DOHH2 (cell line): Measurements from ENCODE around the gene GDF10.

Experiments used
- H3F3A ChIP-seq: fragments of 200-600 bp; sonication (generic), shearing (Covaris generic); 2 replicates; pipeline ENCODE4 v1.6.0; 2016; ENCODE audit warnings: antibody characterized with exemption, mild to moderate bottlenecking; ENCODE audit not compliant: control insufficient read depth, insufficient read depth
- H3K27ac ChIP-seq: fragments of 200-600 bp; sonication (generic); 2 replicates; pipeline ENCODE4 v1.5.1; 2014; ENCODE audit warnings: low read depth, mild to moderate bottlenecking, low read length, moderate library complexity
- H3K27me3 ChIP-seq: fragments of 200-600 bp; sonication (generic); 2 replicates; pipeline ENCODE4 v1.6.1; 2014; ENCODE audit warnings: mild to moderate bottlenecking, low read length, mixed read lengths; ENCODE audit not compliant: control insufficient read depth
- H3K36me3 ChIP-seq: fragments of 200-600 bp; sonication (generic); 2 replicates; pipeline ENCODE4 v1.6.1; 2014; ENCODE audit warnings: mild to moderate bottlenecking, low read length, moderate library complexity, mixed read lengths; ENCODE audit not compliant: control insufficient read depth
- H3K4me1 ChIP-seq: fragments of 200-600 bp; sonication (generic); 2 replicates; pipeline ENCODE4 v1.6.1; 2014; ENCODE audit warnings: mild to moderate bottlenecking, low read length, mixed read lengths; ENCODE audit not compliant: control insufficient read depth
- H3K4me2 ChIP-seq: fragments of 200-600 bp; sonication (generic); 2 replicates; pipeline ENCODE4 v1.6.0; 2014; ENCODE audit warnings: mild to moderate bottlenecking, low read length, moderate library complexity
- H3K4me3 ChIP-seq: fragments of 200-600 bp; sonication (generic); 2 replicates; pipeline ENCODE4 v1.5.1; 2014; ENCODE audit warnings: mild to moderate bottlenecking, low read length, mixed read lengths
- H3K79me2 ChIP-seq: fragments of 200-600 bp; sonication (generic); 2 replicates; pipeline ENCODE4 v1.6.1; 2014; ENCODE audit warnings: mild to moderate bottlenecking, low read length, mixed read lengths; ENCODE audit not compliant: control insufficient read depth
- H3K9me2 ChIP-seq: fragments of 200-600 bp; sonication (generic); replicated peaks from 2 replicates; pipeline ENCODE4 v1.6.1; 2014; ENCODE audit warnings: mild to moderate bottlenecking, low read length, mixed read lengths; ENCODE audit not compliant: control insufficient read depth
- H3K9me3 ChIP-seq: fragments of 200-600 bp; sonication (generic); 2 replicates; pipeline ENCODE4 v1.6.1; 2014; ENCODE audit warnings: antibody characterized with exemption, low read length, mixed read lengths; ENCODE audit not compliant: control insufficient read depth, insufficient read depth
- H4K20me1 ChIP-seq: fragments of 200-600 bp; sonication (generic); 2 replicates; pipeline ENCODE4 v1.6.0; 2014; ENCODE audit warnings: low read depth, mild to moderate bottlenecking, antibody characterized with exemption, low read length, moderate library complexity; ENCODE audit not compliant: control insufficient read depth, insufficient read depth
- EZH2phosphoT487 ChIP-seq: fragments of 200-600 bp; sonication (generic); IDR thresholded peaks from 2 replicates; pipeline ENCODE4 v1.6.1; 2017; ENCODE audit warnings: borderline replicate concordance, mild to moderate bottlenecking, antibody characterized with exemption, low read length, moderate library complexity, mixed read lengths
- TF ChIP-seq, protein P1 (sequence below): fragments of 200-600 bp; sonication (generic); IDR thresholded peaks from one replicate; pipeline ENCODE4 v1.5.1; 2014; ENCODE audit warnings: antibody characterized with exemption, mild to moderate bottlenecking, low read depth, low read length; ENCODE audit not compliant: poor library complexity, severe bottlenecking

Gene GDF10

DNA sequence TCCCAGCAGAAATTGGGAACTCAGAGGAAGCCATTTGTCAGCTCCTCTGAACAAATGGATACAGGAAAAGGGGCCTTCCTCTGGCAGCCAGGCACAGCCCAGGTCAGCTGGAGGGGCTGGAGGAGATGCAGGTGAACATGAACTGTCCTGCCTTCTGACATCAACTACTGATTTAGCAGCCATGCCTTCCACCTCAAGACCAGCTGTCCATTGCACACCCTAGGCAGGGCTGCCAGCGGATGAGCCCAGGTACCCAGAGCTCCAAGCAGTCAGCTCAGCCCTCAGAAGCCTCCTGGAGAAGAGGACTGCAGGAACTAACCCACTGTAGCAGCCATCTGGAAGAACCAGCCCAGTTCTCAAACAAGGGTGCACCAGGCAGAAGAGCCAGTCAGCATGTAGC lies 44.1 kb upstream of the GDF10 start:
- H3K9me2 ChIP-seq, result no peaks in the 10 kb centered on the region
- peaks cover 7% of the 10 kb centered on the region for H3K4me1 ChIP-seq
- H3K9me3 ChIP-seq, result no peaks in the 10 kb centered on the region
- H4K20me1 ChIP-seq, result no peaks in the 10 kb centered on the region
- TF ChIP-seq, protein P1, sequence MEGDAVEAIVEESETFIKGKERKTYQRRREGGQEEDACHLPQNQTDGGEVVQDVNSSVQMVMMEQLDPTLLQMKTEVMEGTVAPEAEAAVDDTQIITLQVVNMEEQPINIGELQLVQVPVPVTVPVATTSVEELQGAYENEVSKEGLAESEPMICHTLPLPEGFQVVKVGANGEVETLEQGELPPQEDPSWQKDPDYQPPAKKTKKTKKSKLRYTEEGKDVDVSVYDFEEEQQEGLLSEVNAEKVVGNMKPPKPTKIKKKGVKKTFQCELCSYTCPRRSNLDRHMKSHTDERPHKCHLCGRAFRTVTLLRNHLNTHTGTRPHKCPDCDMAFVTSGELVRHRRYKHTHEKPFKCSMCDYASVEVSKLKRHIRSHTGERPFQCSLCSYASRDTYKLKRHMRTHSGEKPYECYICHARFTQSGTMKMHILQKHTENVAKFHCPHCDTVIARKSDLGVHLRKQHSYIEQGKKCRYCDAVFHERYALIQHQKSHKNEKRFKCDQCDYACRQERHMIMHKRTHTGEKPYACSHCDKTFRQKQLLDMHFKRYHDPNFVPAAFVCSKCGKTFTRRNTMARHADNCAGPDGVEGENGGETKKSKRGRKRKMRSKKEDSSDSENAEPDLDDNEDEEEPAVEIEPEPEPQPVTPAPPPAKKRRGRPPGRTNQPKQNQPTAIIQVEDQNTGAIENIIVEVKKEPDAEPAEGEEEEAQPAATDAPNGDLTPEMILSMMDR, result no peak
- TF ChIP-seq EZH2phosphoT487, result no peak
- no peaks in the 10 kb centered on the region for H3F3A ChIP-seq
- no peaks in the 10 kb centered on the region for H3K27me3 ChIP-seq
- H3K27ac ChIP-seq, result no peak overlapping the region
- no peak overlapping the region for H3K4me2 ChIP-seq
- no peaks in the 10 kb centered on the region for H3K36me3 ChIP-seq
- no peak overlapping the region for H3K4me3 ChIP-seq
- H3K79me2 ChIP-seq, result no peaks in the 10 kb centered on the region

DNA sequence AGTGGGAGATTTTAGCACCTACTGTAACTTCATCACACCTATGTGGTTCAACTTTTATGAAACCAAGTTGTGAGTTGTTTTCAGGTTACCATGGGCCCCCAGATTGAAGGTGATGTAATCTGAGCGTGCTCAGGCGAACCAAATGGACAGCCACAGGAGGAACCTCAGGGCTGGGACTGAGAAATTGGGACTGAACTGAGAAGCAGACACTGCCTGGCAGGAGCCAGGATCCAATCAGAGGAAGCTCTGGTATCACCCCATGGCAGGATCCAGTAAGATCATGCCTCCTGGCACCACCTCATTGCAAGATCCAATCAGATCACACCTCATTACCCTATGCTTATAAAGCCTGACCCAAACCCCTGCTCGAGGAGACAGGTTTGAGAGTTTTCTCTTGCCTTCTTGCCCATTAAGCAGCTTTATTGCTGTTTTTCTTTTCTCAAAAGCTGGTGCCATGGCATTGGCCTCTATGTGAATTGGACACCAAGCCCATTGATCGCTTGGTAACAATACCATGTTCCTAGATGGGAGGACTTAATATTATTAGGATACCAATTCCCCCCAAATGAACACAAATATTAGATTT lies 43.2 kb upstream of the GDF10 start:
- H4K20me1 ChIP-seq, result no peaks in the 10 kb centered on the region
- no peaks in the 10 kb centered on the region for H3K79me2 ChIP-seq
- no peak overlapping the region for H3K27ac ChIP-seq
- no peaks in the 10 kb centered on the region for H3K9me3 ChIP-seq
- H3K4me3 ChIP-seq, result no peak overlapping the region
- no peak overlapping the region for H3K4me2 ChIP-seq
- no peaks in the 10 kb centered on the region for H3F3A ChIP-seq
- no peaks in the 10 kb centered on the region for H3K36me3 ChIP-seq
- TF ChIP-seq EZH2phosphoT487, result no peak
- TF ChIP-seq, protein P1, result no peak
- H3K9me2 ChIP-seq, result no peaks in the 10 kb centered on the region
- peaks cover 17% of the 10 kb centered on the region for H3K4me1 ChIP-seq
- no peaks in the 10 kb centered on the region for H3K27me3 ChIP-seq

DNA sequence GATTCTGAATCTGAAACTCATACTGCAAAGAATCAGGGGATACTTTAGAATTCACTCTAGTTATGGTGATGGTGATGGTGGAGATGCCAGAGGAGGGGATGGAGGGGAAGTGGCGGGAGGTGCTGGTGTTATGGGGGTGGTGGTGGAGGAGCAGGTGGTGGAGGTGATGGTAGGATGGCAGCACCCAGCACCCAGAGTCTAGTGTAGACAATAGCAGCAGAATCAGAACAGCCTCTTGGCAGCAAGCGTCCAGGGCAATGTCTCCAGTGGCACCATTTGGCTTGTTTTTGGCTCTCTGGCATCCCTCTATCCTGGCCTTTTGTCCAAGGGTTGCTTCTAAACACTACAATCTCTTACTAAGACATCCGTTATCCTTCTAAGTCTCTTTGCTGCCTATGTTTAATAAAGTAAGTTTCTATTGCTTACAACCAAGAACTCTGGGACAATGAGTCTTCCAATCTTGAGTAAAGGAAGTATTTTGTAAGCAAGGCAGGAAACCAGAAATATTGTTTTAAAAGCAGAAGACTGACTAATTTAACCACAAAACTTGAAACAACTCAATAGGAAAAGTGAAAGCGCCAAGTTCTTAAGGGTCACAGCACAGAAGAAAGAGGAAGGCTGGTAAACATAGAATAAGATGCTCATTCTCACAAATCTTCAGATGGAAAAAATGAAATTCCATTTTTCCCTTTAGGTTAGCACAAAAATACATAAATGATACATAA lies 42.4 kb upstream of the GDF10 start:
- Histone ChIP-seq H3K4me3 (no peak overlapping the region), H3K9me3 (no peaks in the 10 kb centered on the region), H3K27me3 (no peaks in the 10 kb centered on the region), H3K4me1 (peaks cover 19% of the 10 kb centered on the region), H3K27ac (no peak overlapping the region), H3K79me2 (no peaks in the 10 kb centered on the region), H3F3A (no peaks in the 10 kb centered on the region), H4K20me1 (no peaks in the 10 kb centered on the region), H3K36me3 (no peaks in the 10 kb centered on the region), H3K4me2 (no peak overlapping the region), H3K9me2 (no peaks in the 10 kb centered on the region)
- TF ChIP-seq, protein P1, result no peak
- no peak for TF ChIP-seq EZH2phosphoT487
